H9 (cell line): ENCODE measurements around the gene THOP1. TPM values are rescaled to one million over a fixed set of nuclear protein-coding genes. Genes with fewer than 3 reads are reported as not detected.
A peak's percentile ranks its signal among the peaks of the same experiment; 100 is the strongest.

ENCODE experiments used
- DNase-seq: peaks from one replicate; pipeline ENCODE4 v3.0.0-alpha.2; 2017
- H2AFZ ChIP-seq: one replicate; pipeline ENCODE4 v1.6.1; 2013; ENCODE audit warnings: mild to moderate bottlenecking, low read length, control low read depth, moderate library complexity
- H2AK5ac ChIP-seq: 2 replicates; pipeline ENCODE4 v1.6.1; 2013; ENCODE audit warnings: low read length, control low read depth, mixed read lengths; ENCODE audit not compliant: insufficient read length
- H2BK120ac ChIP-seq: one replicate; pipeline ENCODE4 v1.6.1; 2013; ENCODE audit warnings: low read depth, mild to moderate bottlenecking, low read length, control low read depth, inconsistent platforms; ENCODE audit not compliant: poor library complexity, severe bottlenecking
- H2BK12ac ChIP-seq: 2 replicates; pipeline ENCODE4 v1.6.1; 2013; ENCODE audit warnings: low read length, control low read depth, mixed read lengths, low read depth; ENCODE audit not compliant: insufficient read length
- H2BK15ac ChIP-seq: 2 replicates; pipeline ENCODE4 v1.6.1; 2013; ENCODE audit warnings: low read depth, low read length, control low read depth
- H2BK20ac ChIP-seq: one replicate; pipeline ENCODE4 v1.6.1; 2013; ENCODE audit warnings: low read depth, mild to moderate bottlenecking, low read length, control low read depth, inconsistent platforms; ENCODE audit not compliant: poor library complexity, severe bottlenecking
- H2BK5ac ChIP-seq: 2 replicates; pipeline ENCODE4 v1.6.1; 2013; ENCODE audit warnings: low read length, control low read depth, mixed read lengths; ENCODE audit not compliant: insufficient read length
- H3K14ac ChIP-seq: 2 replicates; pipeline ENCODE4 v1.6.1; 2013; ENCODE audit warnings: low read length, control low read depth; ENCODE audit not compliant: insufficient read depth
- H3K18ac ChIP-seq: 2 replicates; pipeline ENCODE4 v1.6.1; 2013; ENCODE audit warnings: low read depth, mild to moderate bottlenecking, mixed read lengths, low read length, control low read depth; ENCODE audit not compliant: insufficient read length
- H3K23ac ChIP-seq: 2 replicates; pipeline ENCODE4 v1.6.1; 2013; ENCODE audit warnings: low read length, control low read depth, mixed read lengths, low read depth; ENCODE audit not compliant: insufficient read length
- H3K23me2 ChIP-seq: 2 replicates; pipeline ENCODE4 v1.6.1; 2013; ENCODE audit warnings: low read depth, mild to moderate bottlenecking, mixed read lengths, low read length, control low read depth; ENCODE audit not compliant: insufficient read length, poor library complexity, severe bottlenecking
- H3K27ac ChIP-seq: 2 replicates; pipeline ENCODE4 v1.5.1; 2013; ENCODE audit warnings: low read length, control low read depth, mixed read lengths, low read depth; ENCODE audit not compliant: insufficient read length
- H3K27me3 ChIP-seq: 2 replicates; pipeline ENCODE4 v1.6.1; 2013; ENCODE audit warnings: low read length, control low read depth, inconsistent platforms; ENCODE audit not compliant: insufficient read depth
- H3K4ac ChIP-seq: 2 replicates; pipeline ENCODE4 v1.6.1; 2013; ENCODE audit warnings: low read depth, mild to moderate bottlenecking, control low read depth, inconsistent platforms, low read length, moderate library complexity
- H3K4me1 ChIP-seq: 2 replicates; pipeline ENCODE4 v1.6.1; 2013; ENCODE audit warnings: low read length, control low read depth, inconsistent platforms; ENCODE audit not compliant: insufficient read depth
- H3K4me2 ChIP-seq: 2 replicates; pipeline ENCODE4 v1.6.1; 2013; ENCODE audit warnings: low read length, control low read depth, mixed read lengths; ENCODE audit not compliant: insufficient read length, insufficient read depth
- H3K56ac ChIP-seq: 2 replicates; pipeline ENCODE4 v1.6.1; 2013; ENCODE audit warnings: low read depth, mild to moderate bottlenecking, mixed read lengths, low read length, control low read depth; ENCODE audit not compliant: insufficient read length
- H3K79me1 ChIP-seq: 2 replicates; pipeline ENCODE4 v1.6.1; 2013; ENCODE audit warnings: low read depth, mild to moderate bottlenecking, moderate library complexity, low read length, control low read depth, inconsistent platforms; ENCODE audit not compliant: insufficient read depth, poor library complexity, severe bottlenecking
- H3K79me2 ChIP-seq: 2 replicates; pipeline ENCODE4 v1.6.1; 2013; ENCODE audit warnings: low read length, control low read depth, inconsistent platforms; ENCODE audit not compliant: insufficient read depth
- H3K9ac ChIP-seq: 2 replicates; pipeline ENCODE4 v1.6.1; 2013; ENCODE audit warnings: low read length, control low read depth, mixed read lengths; ENCODE audit not compliant: insufficient read length; ENCODE audit errors: extremely low read depth
- H3K9me3 ChIP-seq: one replicate; pipeline ENCODE4 v1.6.1; 2013; ENCODE audit warnings: low read depth, low read length, inconsistent platforms; ENCODE audit not compliant: control insufficient read depth
- H3T11ph ChIP-seq: one replicate; pipeline ENCODE4 v1.6.1; 2013; ENCODE audit warnings: mild to moderate bottlenecking, low read length, control low read depth, inconsistent platforms
- H4K20me1 ChIP-seq: one replicate; pipeline ENCODE4 v1.6.1; 2013; ENCODE audit not compliant: control insufficient read depth, insufficient read length, insufficient read depth
- H4K5ac ChIP-seq: 2 replicates; pipeline ENCODE4 v1.6.1; 2013; ENCODE audit warnings: low read depth, mild to moderate bottlenecking, mixed read lengths, low read length, control low read depth; ENCODE audit not compliant: insufficient read length
- H4K8ac ChIP-seq: replicated peaks from 2 replicates; pipeline ENCODE4 v1.6.1; 2013; ENCODE audit warnings: low read length, control low read depth, mixed read lengths, low read depth; ENCODE audit not compliant: insufficient read length
- H4K91ac ChIP-seq: 2 replicates; pipeline ENCODE4 v1.6.1; 2013; ENCODE audit warnings: low read depth, mild to moderate bottlenecking, moderate library complexity, mixed read lengths, low read length, control low read depth; ENCODE audit not compliant: insufficient read length
- H3K27ac Mint-ChIP-seq, 3 experiments: 2 replicates in 2 of 3; 3 replicates in 1 of 3; pipeline ENCODE4 v1.8.0; 2020 to 2021; ENCODE audit warnings: mixed read lengths in 3 of 3, mild to moderate bottlenecking in 1 of 3, moderate library complexity in 1 of 3
- H3K27me3 Mint-ChIP-seq: 2 replicates; pipeline ENCODE4 v1.8.0; 2021; ENCODE audit warnings: low read depth, mild to moderate bottlenecking, moderate library complexity, mixed read lengths
- H3K36me3 Mint-ChIP-seq, 3 experiments: 2 replicates in 2 of 3; 3 replicates in 1 of 3; pipeline ENCODE4 v1.8.0; 2020 to 2021; ENCODE audit warnings: low read depth in 3 of 3, mixed read lengths in 3 of 3; ENCODE audit not compliant: insufficient read depth in 1 of 3
- H3K4me1 Mint-ChIP-seq, 2 experiments: 2 replicates each; pipeline ENCODE4 v1.8.0; 2020; ENCODE audit warnings: mixed read lengths in 2 of 2
- H3K4me3 Mint-ChIP-seq, 2 experiments: 2 replicates in 1 of 2; 3 replicates in 1 of 2; pipeline ENCODE4 v1.8.0; 2020 to 2021; ENCODE audit warnings: mild to moderate bottlenecking in 2 of 2, mixed read lengths in 2 of 2, moderate library complexity in 1 of 2
- H3K9me3 Mint-ChIP-seq, 2 experiments: 2 replicates in 1 of 2; 3 replicates in 1 of 2; pipeline ENCODE4 v1.8.0; 2020; ENCODE audit warnings: mild to moderate bottlenecking in 2 of 2, mixed read lengths in 2 of 2, moderate library complexity in 1 of 2
- CTCF ChIP-seq: fragments of 200-600 bp; sonication (generic); conservative IDR thresholded peaks from 3 replicates; pipeline ENCODE4 v1.8.0; 2021; ENCODE audit warnings: antibody characterized with exemption, mild to moderate bottlenecking
- WGBS: extraction: QIAGEN DNeasy Blood & Tissue Kit; methylation state at CpG from one replicate; pipeline ENCODE4 v1.1.7; 2013; ENCODE audit warnings: missing lambda C conversion rate, low lambda C conversion rate, mixed read lengths; ENCODE audit not compliant: insufficient read length; ENCODE audit errors: extremely low coverage; 5-methylcytosine and 5-hydroxymethylcytosine counted together
- total RNA-seq: library from RNA; stranded (reverse); gene quantifications from 2 replicates; pipeline ENCODE4 v1.2.1, GENCODE V29; 2021

THOP1 gene
- total RNA-seq, 1 experiment from 2014 or later, result 150 TPM

GRCh38 chr19:2795827-2796658 lies 10.7 kb downstream of the THOP1 start:
- no peak for TF ChIP-seq CTCF
- Histone ChIP-seq H4K91ac (no peak overlapping the region), H3K18ac (no peak overlapping the region), H4K5ac (no peak overlapping the region), H3K23ac (no peak overlapping the region), H4K20me1 (no peaks in the 10 kb centered on the region), H3K4me1 (no peaks in the 10 kb centered on the region), H3K27me3 (no peaks in the 10 kb centered on the region), H3T11ph (no peak overlapping the region), H3K23me2 (no peaks in the 10 kb centered on the region), H2BK15ac (no peak overlapping the region), H2BK5ac (no peak overlapping the region), H3K14ac (no peak overlapping the region), H3K27ac (no peak overlapping the region), H2BK12ac (no peak overlapping the region), H3K56ac (no peak overlapping the region), H3K9ac (no peak overlapping the region), H3K9me3 (no peaks in the 10 kb centered on the region), H3K4ac (no peak overlapping the region), H3K79me2 (no peaks in the 10 kb centered on the region), H3K79me1 (peaks cover 2% of the 10 kb centered on the region), H2AFZ (no peak overlapping the region), H2BK20ac (no peak overlapping the region), H3K4me2 (no peak overlapping the region), H2BK120ac (no peak overlapping the region), H4K8ac (no peak overlapping the region), H2AK5ac (no peak overlapping the region)
- H3K9me3 Mint-ChIP-seq, result no peaks in the 10 kb centered on the region
- H3K27me3 Mint-ChIP-seq, result no peaks in the 10 kb centered on the region
- H3K36me3 Mint-ChIP-seq, result peaks cover 47 to 80% (median 79%) of the 10 kb centered on the region in 3 experiments; a peak in 6 of 7 replicates
- DNase-seq, result no peak
- WGBS, result no CpG with 5 or more reads among the region's 27 CpGs
- H3K4me1 Mint-ChIP-seq, result peaks cover 0 to 2% of the 10 kb centered on the region in 2 experiments; a peak in 1 of 4 replicates
- H3K4me3 Mint-ChIP-seq, result no peak overlapping the region
- peak overlapping the region; percentile 14 to 72 (median 49); a peak in 4 of 7 replicates for H3K27ac Mint-ChIP-seq
